Eye (tissue), 1 donor: ENCODE data around the gene PITHD1.
"Not testable (repeated sequence)": the region's sequence is repeated elsewhere in the genome, so short reads cannot be mapped to it uniquely, and the experiment has no call there.

ENCODE experiments used
- DNase-seq: peaks from one replicate; pipeline ENCODE4 v3.0.0-alpha.2; 2015

Gene PITHD1, protein sequence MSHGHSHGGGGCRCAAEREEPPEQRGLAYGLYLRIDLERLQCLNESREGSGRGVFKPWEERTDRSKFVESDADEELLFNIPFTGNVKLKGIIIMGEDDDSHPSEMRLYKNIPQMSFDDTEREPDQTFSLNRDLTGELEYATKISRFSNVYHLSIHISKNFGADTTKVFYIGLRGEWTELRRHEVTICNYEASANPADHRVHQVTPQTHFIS

DNA sequence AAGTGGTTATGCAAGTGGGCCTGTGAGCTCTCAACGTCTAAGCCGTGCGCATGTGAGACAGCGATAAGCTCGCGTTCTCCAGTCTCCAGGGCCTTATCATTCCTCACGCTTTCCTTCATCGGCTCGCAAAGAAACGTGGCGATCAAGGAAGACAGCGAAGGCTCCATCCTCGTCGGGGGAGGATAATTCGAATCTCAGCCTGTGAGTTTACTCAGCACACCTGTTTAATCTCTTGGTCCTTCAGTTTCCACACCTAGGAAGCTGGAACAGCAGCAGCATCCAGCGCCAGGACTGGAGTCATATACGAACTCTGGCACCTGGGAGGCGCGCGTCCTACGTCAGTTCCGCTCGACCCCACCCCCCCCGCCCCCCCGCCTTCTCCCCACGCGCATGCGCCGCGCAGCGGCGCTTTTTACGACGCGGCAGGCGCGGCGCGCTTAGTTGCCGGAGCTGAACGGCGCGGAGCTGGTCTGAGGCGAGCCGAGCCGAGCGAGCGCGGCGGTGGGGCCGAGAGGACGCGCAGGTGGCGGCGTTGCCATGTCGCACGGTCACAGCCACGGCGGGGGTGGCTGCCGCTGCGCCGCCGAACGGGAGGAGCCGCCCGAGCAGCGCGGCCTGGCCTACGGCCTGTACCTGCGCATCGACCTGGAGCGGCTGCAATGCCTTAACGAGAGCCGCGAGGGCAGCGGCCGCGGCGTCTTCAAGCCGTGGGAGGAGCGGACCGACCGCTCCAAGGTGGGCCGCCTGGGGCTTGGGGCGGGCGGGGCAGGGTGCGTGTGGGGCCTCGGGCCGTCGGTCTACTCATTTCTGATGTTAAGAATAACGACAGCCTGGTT, at the start of gene PITHD1:
TSS of gene PITHD1 (plus strand) at position 440 of the 836 bp plus-strand sequence. CDS start at position 538, 98 bp downstream.
- DNase-seq, result peak; percentile 95

DNA sequence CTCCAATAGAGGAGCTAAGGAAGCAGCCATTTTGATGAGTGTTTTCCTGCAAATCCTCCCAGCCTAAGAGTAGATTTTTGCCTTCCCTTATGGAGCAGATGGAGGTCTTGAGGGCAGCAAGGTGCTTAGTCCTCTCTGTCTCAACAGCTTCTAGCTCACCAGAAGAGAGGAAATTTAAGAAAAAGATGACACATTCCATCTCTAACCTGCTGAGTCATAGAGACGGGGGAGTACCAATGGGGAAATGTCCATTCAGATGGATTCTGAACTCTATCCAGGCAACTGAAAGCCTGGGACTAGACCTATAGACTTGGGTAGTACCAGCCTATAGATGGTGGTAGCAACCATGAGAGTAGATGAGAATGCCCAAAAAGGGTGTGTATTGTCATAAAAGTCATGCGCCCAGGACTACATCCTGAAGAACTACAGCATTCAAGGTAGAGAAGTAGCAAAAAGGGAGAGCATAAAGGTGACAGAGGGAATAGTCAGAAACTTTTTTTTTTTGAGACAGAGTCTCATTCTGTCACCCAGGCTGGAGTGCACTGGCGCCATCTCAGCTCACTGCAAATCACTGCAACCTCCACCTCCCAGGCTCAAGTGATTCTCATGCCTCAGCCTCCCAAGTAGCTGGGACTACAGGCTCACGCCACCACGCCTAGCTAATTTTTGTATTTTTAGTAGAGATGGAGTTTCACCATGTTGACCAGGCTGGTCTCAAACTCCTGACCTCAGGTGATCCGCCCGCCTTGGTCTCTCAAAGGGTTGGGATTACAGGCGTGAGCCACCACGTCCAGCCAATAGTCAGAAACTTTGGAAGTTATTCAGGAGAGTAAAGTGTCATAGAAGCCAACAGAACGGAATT, 45.6 kb upstream of the PITHD1 start:
- no peak for DNase-seq

DNA sequence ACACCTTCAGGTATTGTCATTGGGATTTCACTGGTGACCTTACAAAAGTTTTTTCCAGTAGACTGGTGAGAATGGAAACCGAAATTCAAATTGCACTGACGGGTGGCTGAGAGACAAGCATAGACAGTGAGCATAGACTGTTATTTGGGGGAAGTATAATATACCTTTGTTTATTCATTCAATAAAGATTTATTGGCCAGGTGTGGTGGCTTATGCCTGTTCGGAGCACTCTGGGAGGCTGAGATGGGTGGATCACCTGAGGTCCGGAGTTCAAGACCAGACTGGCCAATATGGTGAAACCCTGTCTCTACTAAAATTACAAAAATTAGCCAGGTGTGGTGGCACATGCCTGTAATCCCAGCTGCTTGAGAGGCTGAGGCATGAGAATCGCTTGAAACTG, 44.9 kb upstream of the PITHD1 start:
- DNase-seq, result not testable (repeated sequence)

DNA sequence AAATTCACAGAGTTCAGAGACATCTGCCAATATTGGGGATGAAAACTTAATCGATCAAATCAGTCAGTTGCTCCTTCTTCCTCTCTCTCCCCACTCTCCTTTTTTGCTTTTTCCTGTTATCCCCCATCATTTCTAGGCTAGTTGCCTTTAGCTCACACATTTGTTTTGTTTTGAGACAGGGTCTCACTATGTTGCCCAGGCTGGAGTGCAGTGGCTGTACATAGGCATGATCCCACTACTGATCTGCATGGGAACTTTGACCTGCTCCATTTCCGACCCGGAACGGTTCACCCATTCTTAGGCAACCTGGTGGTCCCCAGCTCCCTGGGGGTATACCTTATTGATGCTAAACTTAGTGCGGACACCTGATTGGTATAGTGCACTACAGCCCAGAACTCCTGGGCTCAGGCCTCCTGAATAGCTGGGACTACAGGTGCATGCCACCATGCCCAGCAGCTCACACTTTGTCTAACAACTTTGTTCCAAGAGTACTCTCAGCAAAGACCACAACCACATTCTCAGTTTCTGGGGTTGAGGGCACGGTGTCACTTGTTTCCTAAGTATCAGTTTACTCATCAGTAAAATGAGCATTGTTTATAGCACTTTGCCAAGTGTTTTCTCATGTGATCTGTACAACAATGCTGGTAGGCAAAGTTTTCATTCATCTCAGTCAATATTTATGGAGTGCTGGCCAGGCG, 41.6 kb upstream of the PITHD1 start:
- no peak for DNase-seq

DNA sequence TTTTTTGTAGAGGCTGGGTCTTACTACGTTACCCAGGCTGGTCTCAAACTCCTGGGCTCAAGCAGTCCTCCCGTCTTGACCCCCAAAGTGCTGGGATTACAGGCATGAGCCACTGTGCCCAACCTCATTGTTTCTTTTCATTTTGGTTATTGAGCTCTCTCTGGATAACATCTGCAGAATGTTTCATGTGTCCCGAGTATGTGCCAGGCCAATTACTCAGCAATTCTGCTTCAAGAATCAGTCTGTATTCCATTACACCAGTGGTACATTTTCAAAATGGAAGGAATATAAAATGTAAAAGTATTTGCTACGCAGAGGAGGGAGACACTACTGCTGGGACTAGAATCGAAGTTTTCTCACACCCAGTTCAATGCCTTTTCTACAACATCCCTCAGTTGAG, 36.6 kb upstream of the PITHD1 start:
- no peak for DNase-seq

DNA sequence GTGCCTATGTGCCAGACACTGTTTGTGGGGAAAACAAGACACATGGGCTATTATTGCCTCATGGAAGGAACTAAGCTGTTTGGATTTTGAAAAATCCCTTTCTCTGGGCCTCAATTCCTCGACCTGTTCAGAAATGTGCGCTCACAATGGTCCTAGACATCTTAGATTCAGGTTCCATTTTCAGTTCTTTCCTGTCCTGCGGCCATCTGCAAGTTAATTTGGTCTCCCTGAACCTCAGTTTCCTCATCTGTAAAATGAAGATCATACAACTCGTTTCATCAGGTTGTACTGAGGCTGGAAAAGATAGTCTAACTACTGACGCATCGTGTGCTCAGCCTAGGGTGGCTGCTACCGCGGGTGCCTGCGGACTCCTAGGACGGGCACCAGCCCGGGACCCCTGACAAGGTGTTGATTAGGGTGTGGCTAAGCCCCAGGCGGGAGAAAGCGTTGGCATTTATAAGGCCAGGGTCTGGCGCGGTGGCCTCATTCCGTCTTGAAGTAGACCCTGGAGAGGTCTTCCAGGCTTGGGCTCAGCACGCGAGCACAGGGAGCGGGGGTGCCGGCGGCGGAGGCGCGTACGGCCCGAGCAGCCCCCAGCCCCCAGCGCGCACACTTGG, 35.4 kb upstream of the PITHD1 start:
- no peak for DNase-seq

DNA sequence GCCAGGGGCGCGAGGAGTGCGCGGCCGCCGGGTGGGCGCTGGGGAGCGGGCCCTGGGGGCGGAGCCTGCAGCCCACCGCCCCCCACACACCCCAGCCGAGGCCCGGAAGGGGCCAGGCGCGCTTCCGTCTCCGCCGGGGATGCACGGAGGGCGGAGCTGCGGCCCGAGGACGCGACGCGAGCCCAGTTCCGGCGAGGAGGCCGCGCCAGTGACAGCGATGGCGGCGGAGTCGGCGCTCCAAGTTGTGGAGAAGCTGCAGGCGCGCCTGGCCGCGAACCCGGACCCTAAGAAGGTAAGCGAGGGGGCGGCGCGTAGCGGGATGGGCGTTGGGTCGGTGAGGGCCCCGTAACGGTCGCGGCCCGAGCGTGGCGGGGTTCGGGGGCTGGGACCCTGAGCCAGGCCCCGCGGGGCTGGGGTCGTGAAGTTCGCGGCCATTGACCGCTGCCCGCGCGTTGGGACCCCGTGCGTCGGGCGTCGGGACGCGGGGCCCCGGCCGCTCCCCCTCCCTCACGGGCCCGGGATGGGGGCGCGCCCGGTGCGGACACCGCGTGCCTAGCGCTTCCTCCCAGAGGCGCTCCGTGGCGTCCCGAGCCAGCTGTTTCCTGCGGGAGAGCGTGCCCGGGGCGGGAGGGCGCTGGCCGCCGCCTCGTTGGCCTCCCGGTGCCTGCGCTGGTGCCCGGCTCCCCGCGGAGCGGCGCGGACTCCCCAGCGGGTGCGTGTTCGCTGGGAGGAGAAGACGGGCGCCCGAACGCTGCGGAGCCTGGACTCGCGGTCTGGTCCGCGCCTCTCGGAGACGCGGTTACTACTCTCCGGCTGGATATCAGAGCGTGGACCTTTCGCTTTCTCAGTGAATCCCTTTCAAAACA, 34.7 kb upstream of the PITHD1 start, which contains the start of gene ELOA:
TSS of gene ELOA (plus strand) at position 185 of the 866 bp plus-strand sequence. CDS start at position 218, 33 bp downstream.
- peak; percentile 90 for DNase-seq

DNA sequence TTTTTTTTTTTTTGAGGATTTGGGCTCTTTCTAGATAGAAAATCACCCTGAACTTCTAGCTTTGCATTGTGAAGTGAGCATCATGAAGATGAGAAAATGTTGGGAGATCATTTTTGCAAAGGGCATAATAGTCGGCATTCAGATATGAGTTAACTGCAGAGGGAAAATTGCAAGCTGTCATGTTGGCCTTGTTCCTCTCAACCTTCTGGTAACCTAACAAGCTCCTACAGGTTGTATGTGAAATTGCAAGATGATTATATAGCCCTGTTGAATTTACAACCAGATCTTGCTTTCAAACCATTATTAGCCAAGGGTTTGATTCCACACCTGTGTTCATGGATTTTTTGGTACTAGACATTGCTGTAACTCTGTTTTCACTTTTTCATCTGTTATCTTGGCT, 32.7 kb upstream of the PITHD1 start:
- DNase-seq, result peak; percentile 13

DNA sequence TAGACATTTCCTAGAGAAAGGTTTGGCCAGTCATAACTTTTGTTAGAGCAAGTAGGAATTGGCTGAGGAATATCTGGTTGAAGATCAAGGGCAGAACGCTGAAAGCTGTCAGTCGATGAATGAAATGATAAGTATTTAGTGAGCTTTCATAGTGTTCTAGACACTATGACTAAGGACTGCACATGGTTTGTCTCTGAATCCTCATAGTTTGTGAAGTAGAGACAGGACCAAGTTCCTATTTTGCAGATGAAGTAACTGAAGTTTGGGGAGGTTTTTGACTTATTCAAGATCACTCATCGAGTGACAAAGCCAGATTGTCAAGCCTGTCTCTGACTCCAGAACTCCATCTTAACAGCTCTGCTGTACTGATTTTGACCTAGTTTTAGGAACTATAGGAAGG, 30.2 kb upstream of the PITHD1 start:
- no peak for DNase-seq

DNA sequence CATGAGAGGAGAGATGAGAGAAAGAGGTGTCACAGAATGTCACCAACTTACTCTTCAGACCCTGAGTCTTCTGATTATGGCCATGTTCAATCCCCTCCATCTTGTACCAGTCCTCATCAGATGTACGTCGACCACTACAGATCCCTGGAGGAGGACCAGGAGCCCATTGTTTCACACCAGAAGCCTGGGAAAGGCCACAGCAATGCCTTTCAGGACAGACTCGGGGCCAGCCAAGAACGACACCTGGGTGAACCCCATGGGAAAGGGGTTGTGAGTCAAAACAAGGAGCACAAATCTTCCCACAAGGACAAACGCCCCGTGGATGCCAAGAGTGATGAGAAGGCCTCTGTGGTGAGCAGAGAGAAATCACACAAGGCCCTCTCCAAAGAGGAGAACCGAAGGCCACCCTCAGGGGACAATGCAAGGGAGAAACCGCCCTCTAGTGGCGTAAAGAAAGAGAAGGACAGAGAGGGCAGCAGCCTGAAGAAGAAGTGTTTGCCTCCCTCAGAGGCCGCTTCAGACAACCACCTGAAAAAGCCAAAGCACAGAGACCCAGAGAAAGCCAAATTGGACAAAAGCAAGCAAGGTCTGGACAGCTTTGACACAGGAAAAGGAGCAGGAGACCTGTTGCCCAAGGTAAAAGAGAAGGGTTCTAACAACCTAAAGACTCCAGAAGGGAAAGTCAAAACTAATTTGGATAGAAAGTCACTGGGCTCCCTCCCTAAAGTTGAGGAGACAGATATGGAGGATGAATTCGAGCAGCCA, 27.0 kb upstream of the PITHD1 start:
- DNase-seq, result peak; percentile 60

DNA sequence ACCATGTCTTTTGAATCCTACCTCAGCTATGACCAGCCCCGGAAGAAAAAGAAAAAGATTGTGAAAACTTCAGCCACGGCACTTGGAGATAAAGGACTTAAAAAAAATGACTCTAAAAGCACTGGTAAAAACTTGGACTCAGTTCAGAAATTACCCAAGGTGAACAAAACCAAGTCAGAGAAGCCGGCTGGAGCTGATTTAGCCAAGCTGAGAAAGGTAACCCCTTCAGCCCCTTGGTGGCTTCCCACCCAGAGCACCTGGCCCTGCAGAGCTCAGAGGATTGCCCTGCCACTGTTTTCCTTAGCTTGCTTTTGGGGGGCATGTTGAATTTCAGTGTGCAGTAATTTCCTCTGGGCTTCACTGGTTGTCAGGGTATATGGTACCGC, 26.4 kb upstream of the PITHD1 start:
- no peak for DNase-seq

DNA sequence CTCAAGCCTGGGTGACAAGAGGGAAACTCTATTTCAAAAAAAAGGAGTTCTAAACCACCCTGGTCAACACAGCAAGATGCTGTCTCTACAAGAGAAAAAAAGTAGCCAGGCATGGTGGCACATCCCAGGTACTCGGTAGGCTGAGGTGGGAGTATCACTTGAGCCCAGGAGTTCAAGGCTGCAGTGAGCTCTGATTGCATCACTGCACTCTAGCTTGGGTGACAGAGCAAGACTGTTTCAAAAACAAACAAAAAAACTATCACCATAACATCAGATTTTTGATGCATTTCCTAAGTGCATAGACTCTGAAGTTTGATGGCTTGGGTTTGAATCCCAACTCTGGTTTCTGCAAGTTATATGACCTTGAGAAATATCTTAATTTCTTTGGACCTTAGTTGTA, 25.3 kb upstream of the PITHD1 start:
- no peak for DNase-seq

DNA sequence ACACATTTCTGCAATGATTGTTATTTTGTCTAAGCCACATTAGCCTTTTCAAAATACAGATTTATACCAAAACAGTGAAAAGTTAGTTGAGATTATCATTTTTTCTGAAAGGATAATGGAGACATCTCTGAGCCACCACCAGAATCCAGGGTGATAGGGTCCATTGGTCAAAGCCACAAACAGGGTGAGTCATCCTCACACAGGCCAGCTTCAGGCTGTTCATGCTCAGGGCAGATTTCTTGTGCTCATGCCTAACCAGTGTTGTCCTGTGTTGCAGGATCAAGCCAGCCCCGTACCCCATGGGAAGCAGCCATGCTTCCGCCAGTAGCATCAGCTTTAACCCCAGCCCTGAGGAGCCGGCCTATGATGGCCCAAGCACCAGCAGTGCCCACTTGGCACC, 21.5 kb upstream of the PITHD1 start:
- DNase-seq, result no peak

DNA sequence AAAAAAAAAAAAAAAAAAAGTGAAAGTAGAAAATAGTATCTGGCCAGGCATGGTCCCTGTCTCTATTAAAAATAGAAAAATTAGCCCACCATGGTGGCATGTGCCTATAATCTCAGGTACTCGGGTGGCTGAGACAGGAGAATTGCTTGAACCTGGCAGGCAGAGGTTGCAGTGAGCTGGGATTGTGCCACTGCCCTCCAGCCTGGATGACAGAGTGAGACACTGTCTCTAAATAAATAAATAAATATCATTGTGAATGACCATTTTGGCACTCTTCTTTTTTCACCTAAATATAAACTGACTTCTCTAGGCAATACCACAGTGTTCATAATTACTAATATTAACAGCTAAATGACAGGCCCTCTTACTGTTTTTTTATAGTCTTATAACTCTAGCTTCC, 20.4 kb upstream of the PITHD1 start:
- DNase-seq, result no peak

DNA sequence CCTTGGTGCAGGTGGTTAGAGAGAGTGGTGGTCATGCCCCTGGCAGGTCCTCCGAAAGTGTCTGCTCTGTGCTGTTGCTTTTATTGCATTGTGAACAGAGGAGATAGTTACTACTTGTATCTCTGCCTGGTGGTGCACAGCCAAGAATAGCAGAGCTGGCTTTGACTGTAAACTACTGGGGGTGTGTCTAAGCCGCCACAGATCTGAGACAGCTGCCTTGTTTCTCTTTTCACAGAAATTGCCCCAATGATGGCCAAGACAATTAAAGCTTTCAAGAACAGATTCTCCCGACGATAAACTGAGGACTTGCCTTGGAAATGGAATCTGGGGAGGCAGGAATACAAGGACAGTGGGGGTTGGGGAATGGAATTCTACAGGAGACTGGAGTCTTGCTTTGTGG, 18.9 kb upstream of the PITHD1 start:
- no peak for DNase-seq

DNA sequence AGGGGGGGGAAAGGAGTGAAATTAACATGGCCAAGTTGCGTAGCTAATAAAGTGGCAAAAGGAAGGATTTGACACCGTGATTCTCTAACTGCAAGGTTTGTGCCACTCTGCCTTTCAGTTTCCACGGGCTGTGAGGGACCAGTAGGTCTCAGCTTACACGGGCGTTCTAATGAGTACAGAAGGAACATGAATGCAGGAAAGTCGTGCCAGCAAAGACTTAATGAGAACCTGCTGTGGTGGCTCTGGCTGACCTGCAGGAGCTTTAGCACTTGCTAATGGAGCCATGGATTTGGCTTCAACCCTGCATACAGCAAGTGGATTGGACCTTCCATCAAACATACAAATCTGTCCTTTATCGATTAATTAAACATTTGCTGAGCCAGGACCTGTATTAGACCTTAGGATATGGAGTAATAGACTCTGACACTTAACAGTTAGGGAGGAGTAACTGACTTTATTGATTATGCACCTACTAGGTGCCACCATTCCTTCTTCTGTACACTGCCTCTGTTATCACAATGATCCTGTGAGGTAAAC, 15.1 kb upstream of the PITHD1 start:
- DNase-seq, result no peak

DNA sequence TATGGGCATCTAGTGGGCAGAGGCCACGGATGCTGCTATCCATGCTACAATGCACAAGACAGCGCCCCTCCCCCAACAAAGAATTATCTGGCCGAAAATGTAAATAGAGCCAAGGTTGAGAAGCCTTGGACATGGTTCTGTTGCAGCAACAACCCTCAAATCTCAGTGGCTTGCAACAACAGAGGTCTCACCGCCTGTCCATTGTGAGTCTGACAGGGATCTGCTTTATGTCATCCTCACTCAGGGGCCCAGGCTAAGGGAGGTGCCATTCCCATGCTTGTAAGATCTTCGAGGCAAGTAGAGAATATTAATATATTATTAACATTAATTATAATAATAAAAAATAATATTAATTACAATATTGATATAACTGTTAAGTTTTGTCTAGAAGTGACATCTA, 9.5 kb upstream of the PITHD1 start:
- no peak for DNase-seq

DNA sequence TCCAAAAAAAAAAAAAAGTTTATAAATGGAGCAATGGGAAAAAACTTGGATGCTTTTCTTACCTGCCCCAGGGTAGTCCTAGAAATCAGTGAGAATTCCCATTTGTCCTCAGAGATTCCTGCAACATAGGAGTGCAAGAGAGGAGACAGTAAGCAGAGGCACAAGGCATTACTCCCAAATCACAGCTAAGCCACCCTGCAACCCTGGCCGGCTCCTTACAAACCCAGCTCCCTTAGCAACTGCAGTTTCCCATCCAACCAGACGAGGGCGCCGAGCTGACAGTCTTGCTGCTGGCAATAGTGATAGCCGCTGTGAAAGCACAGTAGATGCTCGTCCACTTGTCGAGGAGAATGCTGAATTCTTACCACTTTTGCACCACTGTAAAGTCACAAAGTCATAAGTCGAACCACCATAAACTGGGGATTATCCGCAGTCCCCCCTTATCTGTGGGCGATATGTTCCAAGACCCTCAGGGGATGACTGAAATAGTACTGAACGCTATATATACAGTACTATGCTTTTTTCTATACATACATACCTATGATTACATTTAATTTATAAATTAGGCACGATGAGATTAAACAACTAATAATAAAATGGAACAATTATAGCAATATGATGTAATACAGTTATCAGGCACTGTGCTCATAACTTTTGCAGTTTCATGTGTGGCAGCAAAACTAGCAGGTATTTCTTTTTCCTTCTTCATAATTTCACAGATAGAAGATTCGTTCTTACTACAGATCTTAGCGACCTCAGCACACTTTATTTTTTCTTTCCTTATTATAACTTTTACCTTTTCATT, 6.0 kb upstream of the PITHD1 start:
- peak; percentile 92 for DNase-seq

DNA sequence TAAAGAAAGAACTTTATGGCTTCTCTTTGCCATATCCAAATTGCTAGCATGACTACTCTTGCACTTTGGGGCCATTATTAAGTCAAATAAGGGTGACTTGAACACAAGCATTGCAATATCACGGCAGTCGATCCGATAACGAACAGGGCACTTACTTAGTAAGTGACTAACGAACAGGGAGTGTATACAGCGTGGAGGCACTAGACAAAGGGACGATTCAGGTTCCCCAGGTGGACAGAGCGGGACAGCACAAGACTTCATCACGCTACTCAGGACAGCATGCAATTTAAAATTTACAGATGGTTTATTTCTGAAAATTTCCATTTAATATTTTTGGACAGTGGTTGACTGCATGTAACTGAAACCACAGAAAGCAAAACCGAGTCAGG, 5.4 kb upstream of the PITHD1 start:
- no peak for DNase-seq
